Spleen (tissue), 7 donors: ENCODE measurements around the gene GNG10.

Source experiments
- CTCF ChIP-seq, 11 experiments: fragments of 200-600 bp in 7 of 11; fragments of 450-650 bp in 4 of 11; sonication (generic) in 4 of 11; IDR thresholded peaks in 8 of 11; conservative IDR thresholded peaks in 3 of 11; 1 replicate in 7 of 11; 2 replicates in 4 of 11; pipeline versions ENCODE4 v1.4.0 to v1.8.0; 2016 to 2021; ENCODE audit warnings: antibody characterized with exemption in 11 of 11, inconsistent platforms in 4 of 11, mild to moderate bottlenecking in 1 of 11
- POLR2A ChIP-seq, 3 donors: fragments of 450-650 bp; IDR thresholded peaks; one replicate each; pipeline ENCODE4 v1.5.1; 2017; ENCODE audit warnings: antibody characterized with exemption in 3 of 3, mild to moderate bottlenecking in 1 of 3
- donor health status: DM: no; HTN: no; CAD: no; lungs with moderate emphysema.
- donor health status: DM: no; HTN: no; CAD: no.
- donor health status: DM: no; HTN: no; CAD: no.

GRCh38 chr9:111613436-111614040 lies 47.9 kb upstream of the GNG10 start:
- no peak for TF ChIP-seq CTCF (IDR thresholded peaks at IDR 0.05 in 8 of 11, conservative IDR thresholded peaks at IDR 0.05 in 3 of 11)
- TF ChIP-seq POLR2A (IDR thresholded peaks at IDR 0.05) = no peak
